Bronchial epithelial cell (primary cell): ENCODE results near the gene PRKAG2. TPM values are rescaled to one million over a fixed set of nuclear protein-coding genes. Genes with fewer than 3 reads are reported as not detected.

Experiments
- DNase-seq: peaks from one replicate; pipeline ENCODE4 v3.0.0-alpha.2; 2010; ENCODE audit warnings: low read depth
- FAIRE-seq: peaks from 2 replicates; lab custom pipeline; 2011; peaks lifted over from hg19 to GRCh38; lab: Jason Lieb, UNC
- H3K27me3 ChIP-seq: 2 replicates; pipeline ENCODE4 v1.5.1; 2011; ENCODE audit warnings: low read length; ENCODE audit not compliant: control insufficient read depth, insufficient read depth
- H3K36me3 ChIP-seq: 2 replicates; pipeline ENCODE4 v1.5.1; 2011; ENCODE audit warnings: low read length; ENCODE audit not compliant: control insufficient read depth, insufficient read depth
- H3K4me3 ChIP-seq: 2 replicates; pipeline ENCODE4 v1.5.1; 2011; ENCODE audit warnings: mild to moderate bottlenecking, low read depth, low read length, control low read depth
- total RNA-seq: library from RNA; depleted of rRNA; stranded (reverse); fragments of >200 nt; gene quantifications from 2 replicates; pipeline ENCODE4 v1.2.1, GENCODE V29; 2014
- TF ChIP-seq, protein P1 (sequence below): IDR thresholded peaks from 2 replicates; pipeline ENCODE4 v1.5.1; 2011; ENCODE audit warnings: mild to moderate bottlenecking, moderate library complexity, low read length, control low read depth, inconsistent platforms; ENCODE audit not compliant: insufficient read depth, severe bottlenecking

The PRKAG2 gene
- total RNA-seq, 1 donor from 2014 or later, result 24.5 TPM

- Histone ChIP-seq H3K27me3 (no peaks in the 10 kb centered on the region), H3K36me3 (no peaks in the 10 kb centered on the region), H3K4me3 (no peak overlapping the region)
- DNase-seq (no peak), FAIRE-seq (no peak)
- TF ChIP-seq, protein P1, sequence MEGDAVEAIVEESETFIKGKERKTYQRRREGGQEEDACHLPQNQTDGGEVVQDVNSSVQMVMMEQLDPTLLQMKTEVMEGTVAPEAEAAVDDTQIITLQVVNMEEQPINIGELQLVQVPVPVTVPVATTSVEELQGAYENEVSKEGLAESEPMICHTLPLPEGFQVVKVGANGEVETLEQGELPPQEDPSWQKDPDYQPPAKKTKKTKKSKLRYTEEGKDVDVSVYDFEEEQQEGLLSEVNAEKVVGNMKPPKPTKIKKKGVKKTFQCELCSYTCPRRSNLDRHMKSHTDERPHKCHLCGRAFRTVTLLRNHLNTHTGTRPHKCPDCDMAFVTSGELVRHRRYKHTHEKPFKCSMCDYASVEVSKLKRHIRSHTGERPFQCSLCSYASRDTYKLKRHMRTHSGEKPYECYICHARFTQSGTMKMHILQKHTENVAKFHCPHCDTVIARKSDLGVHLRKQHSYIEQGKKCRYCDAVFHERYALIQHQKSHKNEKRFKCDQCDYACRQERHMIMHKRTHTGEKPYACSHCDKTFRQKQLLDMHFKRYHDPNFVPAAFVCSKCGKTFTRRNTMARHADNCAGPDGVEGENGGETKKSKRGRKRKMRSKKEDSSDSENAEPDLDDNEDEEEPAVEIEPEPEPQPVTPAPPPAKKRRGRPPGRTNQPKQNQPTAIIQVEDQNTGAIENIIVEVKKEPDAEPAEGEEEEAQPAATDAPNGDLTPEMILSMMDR, result no peak
These were observed 170.4 kb downstream of the PRKAG2 start for GRCh38 chr7:151706277-151707104.

- H3K36me3 ChIP-seq, result no peaks in the 10 kb centered on the region
- no peaks in the 10 kb centered on the region for H3K27me3 ChIP-seq
- no peak overlapping the region for H3K4me3 ChIP-seq
- TF ChIP-seq, protein P1, result peak; percentile 69
- DNase-seq (peak; percentile 75), FAIRE-seq (no peak)
These were observed 171.2 kb downstream of the PRKAG2 start for GRCh38 chr7:151705636-151706276.

DNA sequence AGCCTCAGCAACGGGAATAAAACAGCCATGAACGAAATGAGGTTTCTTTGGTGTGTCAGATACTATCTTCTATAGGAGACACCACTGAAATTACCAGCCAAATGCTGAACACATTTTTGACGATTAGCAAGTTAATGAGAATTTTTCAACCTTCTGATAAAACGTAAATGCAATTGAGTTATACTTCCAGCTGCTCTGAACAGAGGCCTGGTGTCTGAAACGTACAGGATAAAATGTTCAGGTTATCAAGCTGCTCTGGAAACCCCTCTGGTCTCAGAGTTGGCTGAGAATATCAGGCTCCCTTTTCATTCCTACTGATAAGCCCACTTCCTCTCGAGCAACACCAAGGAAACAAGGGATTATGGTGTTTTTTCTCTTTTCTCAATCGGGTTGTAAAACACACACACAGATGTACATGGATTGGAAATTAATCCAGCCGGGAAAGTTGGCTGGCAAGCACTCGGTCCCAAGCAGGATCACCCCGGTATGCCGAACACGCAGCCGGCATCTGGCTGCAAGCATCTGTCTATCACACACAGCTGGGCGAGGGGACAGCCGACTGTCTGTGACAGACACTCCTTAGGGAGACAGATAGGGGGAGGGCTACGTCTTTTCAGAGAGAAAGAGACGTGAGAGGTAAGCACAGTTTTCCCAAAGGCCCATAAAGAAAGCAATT, 171.8 kb downstream of the PRKAG2 start:
- no peaks in the 10 kb centered on the region for H3K27me3 ChIP-seq
- DNase-seq (no peak), FAIRE-seq (no peak)
- H3K4me3 ChIP-seq, result no peak overlapping the region
- H3K36me3 ChIP-seq, result no peaks in the 10 kb centered on the region
- TF ChIP-seq, protein P1, result no peak

DNA sequence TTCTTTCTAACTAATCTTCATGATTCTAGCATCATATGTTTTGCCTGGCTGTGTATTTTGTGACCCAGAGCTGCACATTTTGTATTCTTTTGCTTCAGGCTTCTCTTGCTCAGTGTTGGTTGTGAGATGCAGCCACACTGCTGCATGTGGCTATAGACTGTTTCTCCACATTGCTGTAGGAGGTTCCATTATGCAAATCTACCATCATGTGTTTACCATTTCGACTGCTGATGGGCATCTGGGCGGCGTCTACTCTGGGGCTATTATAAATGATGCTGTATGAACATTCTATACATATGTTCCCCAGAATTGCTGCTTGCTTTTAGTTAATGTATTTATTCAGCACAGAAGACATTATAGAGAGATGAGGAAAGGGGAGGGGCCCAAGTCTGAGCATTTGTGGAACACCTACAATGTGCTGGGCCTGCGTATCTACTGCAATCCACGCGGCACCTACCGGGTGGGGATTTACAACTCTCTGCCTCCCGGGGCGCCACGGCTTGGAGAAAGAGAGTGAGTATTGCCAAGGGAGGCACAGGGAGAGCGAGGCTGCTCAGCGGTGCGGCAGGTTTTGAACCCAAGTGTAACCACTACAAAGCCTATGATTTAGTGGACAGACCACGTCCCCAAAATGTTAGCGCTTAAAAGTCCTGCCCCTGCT, 172.5 kb downstream of the PRKAG2 start:
- H3K27me3 ChIP-seq, result no peaks in the 10 kb centered on the region
- TF ChIP-seq, protein P1, result no peak
- H3K36me3 ChIP-seq, result no peaks in the 10 kb centered on the region
- no peak for FAIRE-seq
- DNase-seq, result no peak
- H3K4me3 ChIP-seq, result no peak overlapping the region

- Histone ChIP-seq H3K4me3 (no peak overlapping the region), H3K36me3 (no peaks in the 10 kb centered on the region), H3K27me3 (no peaks in the 10 kb centered on the region)
- FAIRE-seq, result no peak
- TF ChIP-seq, protein P1, result no peak
- DNase-seq, result no peak
These were observed 174.0 kb downstream of the PRKAG2 start for GRCh38 chr7:151702961-151703360.
